Effector memory CD4-positive, alpha-beta T cell (primary cell): Measurements from ENCODE around the gene NSG2.

Experiments used
- DNase-seq, 3 donors: peaks; one replicate each; pipeline ENCODE4 v3.0.0-alpha.2; 2020
- H3K27ac ChIP-seq: 2 replicates; pipeline ENCODE4 v1.7.0; 2013; ENCODE audit warnings: mild to moderate bottlenecking, low read length, moderate library complexity; ENCODE audit not compliant: insufficient read depth, poor library complexity, severe bottlenecking
- H3K27me3 ChIP-seq: replicated peaks from 2 replicates; pipeline ENCODE4 v1.7.0; 2013; ENCODE audit warnings: mild to moderate bottlenecking, low read length; ENCODE audit not compliant: insufficient read depth, control insufficient read depth, poor library complexity, severe bottlenecking
- H3K36me3 ChIP-seq: 2 replicates; pipeline ENCODE4 v1.7.0; 2013; ENCODE audit warnings: mild to moderate bottlenecking, low read length, moderate library complexity; ENCODE audit not compliant: control insufficient read depth, insufficient read depth
- H3K4me1 ChIP-seq: 2 replicates; pipeline ENCODE4 v1.7.0; 2013; ENCODE audit warnings: low read length, mild to moderate bottlenecking; ENCODE audit not compliant: control insufficient read depth, insufficient read depth, poor library complexity, severe bottlenecking
- H3K4me3 ChIP-seq: 2 replicates; pipeline ENCODE4 v1.7.0; 2013; ENCODE audit warnings: low read length, low read depth, mild to moderate bottlenecking; ENCODE audit not compliant: insufficient read depth, poor library complexity, severe bottlenecking
- H3K9me3 ChIP-seq: 2 replicates; pipeline ENCODE4 v1.7.0; 2013; ENCODE audit warnings: mild to moderate bottlenecking, low read length, moderate library complexity; ENCODE audit not compliant: control insufficient read depth

Gene NSG2

GRCh38 chr5:174022384-174023095 lies 23.0 kb upstream of the NSG2 start:
- H3K27me3 ChIP-seq, result peaks cover 2% of the 10 kb centered on the region
- no peak overlapping the region for H3K27ac ChIP-seq
- DNase-seq, result no peak
- no peaks in the 10 kb centered on the region for H3K36me3 ChIP-seq
- no peak overlapping the region for H3K4me3 ChIP-seq
- no peaks in the 10 kb centered on the region for H3K9me3 ChIP-seq
- no peaks in the 10 kb centered on the region for H3K4me1 ChIP-seq

GRCh38 chr5:174030286-174030685 lies 15.2 kb upstream of the NSG2 start:
- no peaks in the 10 kb centered on the region for H3K9me3 ChIP-seq
- peaks cover 2% of the 10 kb centered on the region for H3K27me3 ChIP-seq
- no peaks in the 10 kb centered on the region for H3K36me3 ChIP-seq
- H3K27ac ChIP-seq, result no peak overlapping the region
- DNase-seq, result no peak
- no peak overlapping the region for H3K4me3 ChIP-seq
- H3K4me1 ChIP-seq, result no peaks in the 10 kb centered on the region

GRCh38 chr5:174044466-174045254 lies 846 bp upstream of the NSG2 start:
- H3K4me3 ChIP-seq, result no peak overlapping the region
- DNase-seq, result no peak
- no peaks in the 10 kb centered on the region for H3K27me3 ChIP-seq

GRCh38 chr5:174046558-174046957 lies 1.1 kb downstream of the NSG2 start:
- no peak overlapping the region for H3K4me3 ChIP-seq
- no peak overlapping the region for H3K27ac ChIP-seq

More at GRCh38 chr5:174044466-174045254, 846 bp upstream of the NSG2 start:
- Histone ChIP-seq H3K27ac (no peak overlapping the region), H3K36me3 (no peaks in the 10 kb centered on the region), H3K4me1 (no peaks in the 10 kb centered on the region), H3K9me3 (no peaks in the 10 kb centered on the region)

GRCh38 chr5:174047472-174048099 lies 2.1 kb downstream of the NSG2 start:
- Histone ChIP-seq H3K9me3 (no peaks in the 10 kb centered on the region), H3K4me3 (no peak overlapping the region), H3K36me3 (no peaks in the 10 kb centered on the region), H3K27ac (no peak overlapping the region), H3K4me1 (no peaks in the 10 kb centered on the region), H3K27me3 (no peaks in the 10 kb centered on the region)
- DNase-seq, result no peak

More at GRCh38 chr5:174046558-174046957, 1.1 kb downstream of the NSG2 start:
- Histone ChIP-seq H3K36me3 (no peaks in the 10 kb centered on the region), H3K27me3 (no peaks in the 10 kb centered on the region), H3K9me3 (no peaks in the 10 kb centered on the region), H3K4me1 (no peaks in the 10 kb centered on the region)
- no peak for DNase-seq

GRCh38 chr5:174052636-174053035 lies 7.1 kb downstream of the NSG2 start:
- Histone ChIP-seq H3K9me3 (no peaks in the 10 kb centered on the region), H3K27ac (no peak overlapping the region), H3K27me3 (no peaks in the 10 kb centered on the region), H3K36me3 (no peaks in the 10 kb centered on the region), H3K4me1 (no peaks in the 10 kb centered on the region), H3K4me3 (no peak overlapping the region)
- no peak for DNase-seq

GRCh38 chr5:174053905-174054304 lies 8.4 kb downstream of the NSG2 start:
- no peak for DNase-seq
- H3K27ac ChIP-seq, result no peak overlapping the region
- no peaks in the 10 kb centered on the region for H3K27me3 ChIP-seq
- no peaks in the 10 kb centered on the region for H3K4me1 ChIP-seq
- H3K4me3 ChIP-seq, result no peak overlapping the region
- no peaks in the 10 kb centered on the region for H3K9me3 ChIP-seq
- no peaks in the 10 kb centered on the region for H3K36me3 ChIP-seq

- Histone ChIP-seq H3K9me3 (no peaks in the 10 kb centered on the region), H3K36me3 (no peaks in the 10 kb centered on the region), H3K27ac (no peak overlapping the region), H3K4me1 (no peaks in the 10 kb centered on the region), H3K27me3 (no peaks in the 10 kb centered on the region), H3K4me3 (no peak overlapping the region)
- no peak for DNase-seq
Observed at GRCh38 chr5:174056064-174056847, 10.8 kb downstream of the NSG2 start.

- DNase-seq, result no peak
- no peak overlapping the region for H3K4me3 ChIP-seq
- no peaks in the 10 kb centered on the region for H3K36me3 ChIP-seq
- no peaks in the 10 kb centered on the region for H3K4me1 ChIP-seq
- H3K27ac ChIP-seq, result no peak overlapping the region
- no peaks in the 10 kb centered on the region for H3K27me3 ChIP-seq
- H3K9me3 ChIP-seq, result no peaks in the 10 kb centered on the region
Observed at GRCh38 chr5:174057206-174057605, 11.7 kb downstream of the NSG2 start.
